ENCODE results near the gene CEACAM6. TPM values are rescaled to one million over a fixed set of nuclear protein-coding genes. Genes with fewer than 3 reads are reported as not detected.

Gene CEACAM6
- total and polyA plus RNA-seq, 9 of the 15 experiments (the other 6 are each of a cell fraction or from before 2014, with no cell fraction given), result 0.24 TPM; not detected in 8

- intact Hi-C loops (cut with micrococcal nuclease), result no loop called here
- H3K36me3 ChIP-seq (ENCODE audit: control insufficient read depth, insufficient read depth, low read length), result no peaks in the 10 kb centered on the region
- H3K27ac ChIP-seq (ENCODE audit: extremely low read depth, low read depth, low read length), result no peak overlapping the region
- DNase-seq (ENCODE audit: extremely low read depth in 1 of 4, low spot score in 3 of 4), result no peak
- no TSS peak for BruUV-seq (replicated peaks)
- H2AFZ ChIP-seq (ENCODE audit: low read depth, low read length), result no peak overlapping the region
- POLR2A ChIA-PET, result interaction anchor here (0.7 kb wide), 1 partner anchor 101 kb away, joined by 4 read pairs; no protein-coding TSS in a partner anchor
- no peaks in the 10 kb centered on the region for H3K4me1 ChIP-seq (replicated peaks in 1 of 2; ENCODE audit: control insufficient read depth in 2 of 2, insufficient read depth in 2 of 2, low read length in 2 of 2)
- H3K79me2 ChIP-seq (ENCODE audit: control insufficient read depth, insufficient read depth, low read length), result no peaks in the 10 kb centered on the region
- no peak overlapping the region for H3K4me3 ChIP-seq
- H4K20me1 ChIP-seq (replicated peaks; ENCODE audit: control insufficient read depth, insufficient read depth, low read length), result no peaks in the 10 kb centered on the region
- H3K9me1 ChIP-seq (ENCODE audit: control insufficient read depth, insufficient read depth, low read length), result no peaks in the 10 kb centered on the region
- TF ChIP-seq PHF21A (IDR thresholded peaks at IDR 0.05; ENCODE audit: borderline replicate concordance, low read depth), result no peak
- in situ Hi-C loops (cut with MboI), result no loop called here
- peaks cover 7 to 22% of the 10 kb centered on the region in 2 experiments; a peak in 3 of 5 replicates for H3K27me3 ChIP-seq (ENCODE audit: control insufficient read depth in 2 of 2, insufficient read depth in 2 of 2, low read length in 2 of 2)
- ATAC-seq, result no peak
- H3K4me2 ChIP-seq (ENCODE audit: insufficient read depth, low read length), result no peak overlapping the region
- no peak for FAIRE-seq
- CTCF ChIA-PET (ENCODE audit: low intra/inter-chr PET ratio), result no interaction called here
- no peaks in the 10 kb centered on the region for H3K9me3 ChIP-seq (replicated peaks; ENCODE audit: control insufficient read depth, insufficient read depth, low read depth, low read length)
- 0% methylated on average over 6 of the region's 6 CpGs for WGBS (ENCODE audit: insufficient coverage, low coverage, missing lambda C conversion rate)
- no peak overlapping the region for H3K9ac ChIP-seq (ENCODE audit: insufficient read depth in 1 of 2, low read depth in 2 of 2, low read length in 2 of 2)
Observed at GRCh38 chr19:41718761-41719160, 36.6 kb upstream of the CEACAM6 start.

- CTCF ChIA-PET (ENCODE audit: low intra/inter-chr PET ratio), result no interaction called here
- H2AFZ ChIP-seq (ENCODE audit: low read depth, low read length), result no peak overlapping the region
- no peaks in the 10 kb centered on the region for H3K9me1 ChIP-seq (ENCODE audit: control insufficient read depth, insufficient read depth, low read length)
- ATAC-seq (no peak), DNase-seq (ENCODE audit: extremely low read depth in 1 of 4, low spot score in 3 of 4) (no peak), FAIRE-seq (no peak)
- H3K4me3 ChIP-seq, result no peak overlapping the region
- H3K9me3 ChIP-seq (replicated peaks; ENCODE audit: control insufficient read depth, insufficient read depth, low read depth, low read length), result no peaks in the 10 kb centered on the region
- TF ChIP-seq ZNF561 (CRISPR knock-in tag; conservative IDR thresholded peaks at IDR 0.05) (no peak), MCM3 (IDR thresholded peaks at IDR 0.05) (no peak), SREBF1 (IDR thresholded peaks at IDR 0.05; ENCODE audit: borderline replicate concordance, low read depth, low read length) (no peak), NFIX (CRISPR knock-in tag; IDR thresholded peaks at IDR 0.05; ENCODE audit: low read depth) (no peak), FOXO4 (CRISPR knock-in tag; IDR thresholded peaks at IDR 0.05) (no peak), XRCC4 (IDR thresholded peaks at IDR 0.05; ENCODE audit: extremely low read depth, insufficient read depth, insufficient read length) (no peak), DIDO1 (tag; IDR thresholded peaks at IDR 0.05; ENCODE audit: low read depth) (no peak), FOS (IDR thresholded peaks at IDR 0.05; ENCODE audit: extremely low read depth, insufficient read length) (no peak)
- TF ChIP-seq, protein P1, sequence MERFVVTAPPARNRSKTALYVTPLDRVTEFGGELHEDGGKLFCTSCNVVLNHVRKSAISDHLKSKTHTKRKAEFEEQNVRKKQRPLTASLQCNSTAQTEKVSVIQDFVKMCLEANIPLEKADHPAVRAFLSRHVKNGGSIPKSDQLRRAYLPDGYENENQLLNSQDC (CRISPR knock-in tag; IDR thresholded peaks at IDR 0.05), result no peak
- TF ChIP-seq, protein P2, sequence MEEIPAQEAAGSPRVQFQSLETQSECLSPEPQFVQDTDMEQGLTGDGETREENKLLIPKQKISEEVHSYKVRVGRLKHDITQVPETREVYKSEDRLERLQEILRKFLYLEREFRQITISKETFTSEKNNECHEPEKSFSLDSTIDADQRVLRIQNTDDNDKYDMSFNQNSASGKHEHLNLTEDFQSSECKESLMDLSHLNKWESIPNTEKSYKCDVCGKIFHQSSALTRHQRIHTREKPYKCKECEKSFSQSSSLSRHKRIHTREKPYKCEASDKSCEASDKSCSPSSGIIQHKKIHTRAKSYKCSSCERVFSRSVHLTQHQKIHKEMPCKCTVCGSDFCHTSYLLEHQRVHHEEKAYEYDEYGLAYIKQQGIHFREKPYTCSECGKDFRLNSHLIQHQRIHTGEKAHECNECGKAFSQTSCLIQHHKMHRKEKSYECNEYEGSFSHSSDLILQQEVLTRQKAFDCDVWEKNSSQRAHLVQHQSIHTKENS (CRISPR knock-in tag; IDR thresholded peaks at IDR 0.05), result no peak
- in situ Hi-C loops (cut with MboI) (no loop called here), intact Hi-C loops (cut with micrococcal nuclease) (no loop called here)
- no peaks in the 10 kb centered on the region for H3K4me1 ChIP-seq (replicated peaks in 1 of 2; ENCODE audit: control insufficient read depth in 2 of 2, insufficient read depth in 2 of 2, low read length in 2 of 2)
- POLR2A ChIA-PET, result no interaction called here
- no peaks in the 10 kb centered on the region for H3K79me2 ChIP-seq (ENCODE audit: control insufficient read depth, insufficient read depth, low read length)
- H4K20me1 ChIP-seq (replicated peaks; ENCODE audit: control insufficient read depth, insufficient read depth, low read length), result no peaks in the 10 kb centered on the region
- no peaks in the 10 kb centered on the region for H3K36me3 ChIP-seq (ENCODE audit: control insufficient read depth, insufficient read depth, low read length)
- H3K27ac ChIP-seq (ENCODE audit: extremely low read depth, low read depth, low read length), result no peak overlapping the region
- 0% methylated on average over 3 of the region's 3 CpGs for WGBS (ENCODE audit: insufficient coverage, low coverage, missing lambda C conversion rate)
- H3K27me3 ChIP-seq (ENCODE audit: control insufficient read depth in 2 of 2, insufficient read depth in 2 of 2, low read length in 2 of 2), result peaks cover 7 to 22% of the 10 kb centered on the region in 2 experiments; a peak in 3 of 5 replicates
- H3K4me2 ChIP-seq (ENCODE audit: insufficient read depth, low read length), result no peak overlapping the region
- no TSS peak for BruUV-seq (replicated peaks)
- no peak overlapping the region for H3K9ac ChIP-seq (ENCODE audit: insufficient read depth in 1 of 2, low read depth in 2 of 2, low read length in 2 of 2)
Observed at GRCh38 chr19:41720103-41720502, 35.2 kb upstream of the CEACAM6 start.
